Activated CD8-positive, alpha-beta memory T cell treated with anti-CD3 and anti-CD28 coated beads, Interleukin-2, amount 50 U/mL, for 24 hours (primary cell): Measurements from ENCODE around the gene PSD.
A peak's percentile ranks its signal among the peaks of the same experiment; 100 is the strongest.

Source experiments
- DNase-seq: peaks from one replicate; pipeline ENCODE4 v3.0.0-alpha.2; 2020; ENCODE audit errors: extremely low read depth

Gene PSD

GRCh38 chr10:102444851-102445250 is 26.3 kb upstream of the PSD start:
- DNase-seq = no peak

DNA sequence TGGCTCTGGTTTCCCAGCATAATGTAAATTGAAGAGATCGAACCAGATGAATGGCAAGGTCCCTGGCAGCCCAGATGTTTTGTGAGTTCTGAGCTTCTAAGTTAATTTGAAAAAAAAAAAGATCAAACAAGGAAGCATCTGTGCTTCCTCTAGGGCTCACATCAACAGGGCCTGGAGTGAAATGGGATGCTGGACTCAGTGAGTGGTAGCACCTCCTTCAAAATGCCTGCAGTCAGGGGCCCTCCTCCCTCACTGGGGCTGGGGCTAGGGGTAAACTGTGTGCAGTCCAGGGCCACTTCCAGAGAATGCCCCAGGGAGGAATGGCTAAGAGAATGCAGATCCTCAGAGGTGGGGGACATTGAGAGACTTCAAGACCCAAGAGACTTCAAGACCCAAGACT is 19.8 kb upstream of the PSD start:
- DNase-seq = no peak

DNA sequence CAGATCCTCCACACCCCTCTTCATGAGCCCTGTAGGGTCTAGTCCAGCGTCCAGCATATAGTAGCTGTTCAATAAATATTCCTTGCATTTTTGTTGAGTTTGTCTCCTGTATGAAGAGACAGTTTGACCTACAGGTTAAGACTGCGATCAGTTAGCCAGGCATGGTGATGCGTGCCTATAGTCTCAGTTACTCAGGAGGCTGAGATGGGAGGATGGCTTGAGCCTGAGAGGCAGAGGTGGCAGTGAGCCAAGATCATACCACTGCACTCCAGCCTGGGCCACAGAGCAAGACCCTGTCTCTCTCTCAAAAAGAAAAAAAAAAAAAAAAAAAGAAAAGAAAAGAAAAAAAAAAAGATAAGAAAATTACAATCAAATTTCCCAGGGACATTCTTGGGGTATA is 18.9 kb upstream of the PSD start:
- DNase-seq = no peak

- no peak for DNase-seq
These were observed 17.7 kb upstream of the PSD start for GRCh38 chr10:102436312-102436711.

- DNase-seq = no peak
These were observed 17.1 kb upstream of the PSD start for GRCh38 chr10:102435529-102436233.

GRCh38 chr10:102435133-102435497 is 16.5 kb upstream of the PSD start:
- DNase-seq = no peak

- DNase-seq = no peak
These were observed 16.0 kb upstream of the PSD start for GRCh38 chr10:102434394-102435132.

DNA sequence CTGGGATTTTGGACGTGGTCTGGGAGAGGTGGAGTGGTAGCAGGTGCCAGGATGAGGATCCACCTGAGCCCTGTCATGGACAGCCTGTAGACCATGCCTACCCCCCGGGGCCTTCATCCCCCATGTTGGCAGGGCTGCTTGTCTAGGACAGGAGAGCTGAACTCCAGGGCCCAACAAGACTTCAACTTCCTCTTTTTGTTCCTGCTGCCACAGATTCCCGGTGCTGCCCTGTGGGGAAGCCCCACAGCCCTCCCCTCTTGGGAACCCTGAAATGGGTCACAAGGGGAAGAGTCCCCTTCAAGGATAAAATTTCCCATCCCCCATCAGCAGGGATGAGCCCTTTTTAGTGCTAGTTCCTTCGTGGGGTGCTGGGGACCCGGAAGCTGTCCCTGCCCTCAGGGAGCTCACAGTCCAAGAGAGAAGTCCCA is 15.0 kb upstream of the PSD start:
- DNase-seq = no peak

- peak; percentile 90 for DNase-seq
These were observed 13.8 kb upstream of the PSD start, which contains the start of gene CUEDC2 for GRCh38 chr10:102432162-102432950. CUEDC2 (minus strand) TSS chr10:102432574; CDS start chr10:102425188, 7,386 bp downstream.

GRCh38 chr10:102431452-102432124 is 13.0 kb upstream of the PSD start:
- no peak for DNase-seq

DNA sequence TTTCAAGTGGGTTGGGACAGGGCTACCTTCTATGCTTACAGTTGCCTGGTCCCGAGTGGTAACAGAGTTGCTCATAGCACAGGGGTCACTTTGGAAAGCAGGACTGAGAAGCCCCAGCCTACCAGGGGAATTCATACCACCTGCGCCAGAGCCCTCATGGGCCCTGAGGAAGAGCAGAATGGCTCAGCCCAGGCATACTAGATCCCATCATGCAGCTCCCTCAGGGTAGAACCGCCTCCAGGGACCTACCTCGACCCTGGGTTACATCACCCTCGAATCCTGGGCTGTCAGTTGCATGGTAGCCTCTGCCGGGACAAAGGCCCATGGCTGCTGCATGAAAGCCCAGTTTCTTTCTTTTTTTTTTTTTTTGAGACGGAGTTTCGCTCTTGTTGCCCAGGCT is 10.9 kb upstream of the PSD start:
- DNase-seq = no peak

GRCh38 chr10:102426803-102427287 is 8.3 kb upstream of the PSD start:
- DNase-seq = no peak

DNA sequence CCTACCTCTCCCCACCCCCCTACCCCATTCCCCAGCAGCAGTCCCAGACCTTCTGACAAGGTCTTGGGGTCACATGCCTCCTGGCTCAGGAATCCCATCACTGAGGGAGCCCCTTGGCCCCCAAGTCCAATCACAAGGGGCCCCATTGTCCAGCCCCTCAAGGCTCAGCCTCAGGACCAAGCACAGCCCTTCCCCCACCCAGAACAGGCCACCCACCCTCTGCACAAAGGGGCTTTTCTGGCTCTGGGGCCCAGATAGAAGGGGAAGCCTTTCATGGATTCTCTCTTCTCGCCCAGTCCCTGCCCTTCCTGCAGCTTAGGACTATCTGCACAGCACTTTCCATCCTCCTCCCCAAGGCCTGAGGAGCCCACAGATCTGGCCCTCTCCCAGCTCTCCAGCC is 6.9 kb upstream of the PSD start:
- DNase-seq = no peak

- no peak for DNase-seq
These were observed 6.3 kb upstream of the PSD start for GRCh38 chr10:102424916-102425315.

DNA sequence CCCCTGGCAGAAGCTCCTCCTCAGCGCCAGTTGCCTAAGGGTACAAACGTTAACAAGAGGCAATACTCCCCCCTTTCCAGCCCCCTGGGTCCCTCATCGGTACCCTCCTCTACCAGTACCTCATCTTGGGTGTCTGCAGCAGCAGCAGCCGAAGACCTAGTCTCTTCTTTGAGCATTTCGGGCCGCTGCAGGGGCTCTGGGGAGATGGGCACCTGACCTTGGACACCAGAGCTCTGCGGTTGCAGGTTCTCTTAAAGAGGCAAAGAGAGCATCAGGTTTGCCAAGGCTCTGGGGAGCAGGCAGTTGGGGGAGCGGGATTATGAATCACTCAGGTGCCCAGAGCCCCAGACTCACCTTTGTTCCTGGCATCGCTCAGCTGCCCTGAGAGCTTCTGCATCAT is 5.6 kb upstream of the PSD start:
- no peak for DNase-seq

DNA sequence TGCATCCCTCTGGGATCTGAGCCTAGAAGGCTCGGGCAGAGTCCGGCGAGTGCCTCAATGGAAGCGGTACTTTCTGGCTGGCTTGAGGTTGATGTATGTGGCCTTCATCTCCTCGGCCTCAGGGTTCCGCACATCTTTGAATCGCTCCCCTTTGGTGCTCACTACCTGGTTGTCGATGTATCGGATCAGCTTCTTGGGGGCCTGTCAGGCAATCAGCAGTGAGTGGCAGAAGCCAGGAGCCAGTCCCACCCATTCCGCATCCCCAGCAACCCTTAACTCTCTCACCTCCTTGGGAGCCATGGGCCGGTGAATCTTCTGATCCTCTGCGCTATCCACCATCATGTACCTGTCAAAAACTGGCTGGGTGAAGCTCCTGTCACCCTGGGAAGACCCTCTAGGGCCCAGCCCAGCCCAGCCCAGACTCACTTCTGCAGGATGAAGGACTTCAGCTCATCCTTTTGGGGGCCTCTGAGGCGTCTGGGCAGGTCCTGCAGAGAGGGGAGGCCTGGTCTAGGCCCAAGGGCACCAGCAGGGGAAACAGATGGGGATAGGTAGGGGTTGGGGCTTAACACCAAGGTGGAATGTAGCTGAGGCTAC is 4.9 kb upstream of the PSD start:
- DNase-seq = no peak

GRCh38 chr10:102422545-102423129 is 4.1 kb upstream of the PSD start:
- no peak for DNase-seq

DNA sequence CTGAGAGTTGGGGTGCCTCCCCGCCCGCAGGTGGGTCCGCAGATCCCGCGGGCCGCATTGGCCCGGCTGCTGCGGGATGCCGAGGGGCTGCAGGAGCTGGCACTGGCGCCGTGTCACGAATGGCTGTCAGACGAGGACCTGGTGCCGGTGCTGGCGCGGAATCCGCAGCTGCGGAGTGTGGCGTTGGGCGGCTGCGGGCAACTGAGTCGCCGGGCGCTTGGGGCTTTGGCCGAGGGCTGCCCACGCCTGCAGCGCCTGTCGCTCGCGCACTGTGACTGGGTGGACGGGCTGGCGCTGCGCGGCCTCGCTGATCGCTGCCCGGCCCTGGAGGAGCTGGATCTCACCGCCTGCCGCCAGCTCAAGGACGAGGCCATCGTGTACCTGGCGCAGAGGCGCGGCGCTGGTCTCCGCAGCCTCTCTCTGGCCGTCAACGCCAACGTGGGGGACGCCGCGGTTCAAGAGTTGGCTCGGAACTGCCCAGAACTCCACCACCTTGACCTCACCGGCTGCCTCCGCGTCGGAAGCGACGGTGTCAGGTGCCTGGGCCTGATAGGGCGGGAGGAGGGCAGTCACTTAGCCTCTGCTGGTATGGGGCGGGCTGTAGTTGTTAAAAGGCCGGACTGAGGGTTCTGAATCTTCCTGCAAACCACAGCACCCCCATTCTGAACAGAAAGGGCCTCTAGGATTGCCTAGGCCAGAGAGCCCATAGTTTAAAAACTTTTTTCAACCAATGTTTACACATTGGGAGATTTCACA is 3.4 kb upstream of the PSD start:
- DNase-seq = no peak

DNA sequence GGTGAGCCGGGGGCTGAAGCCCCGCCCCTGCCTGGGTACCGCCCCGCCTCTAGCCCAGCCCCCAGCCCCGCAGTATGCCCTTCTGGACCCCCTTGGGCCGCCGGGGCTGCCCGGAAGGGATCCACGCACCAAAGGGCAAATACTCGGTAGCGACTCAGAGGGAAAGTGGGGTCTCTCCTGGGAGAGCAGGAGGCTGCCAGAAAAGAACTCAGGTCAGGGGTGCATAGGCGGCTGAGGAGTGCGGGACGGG is 2.8 kb upstream of the PSD start:
- no peak for DNase-seq

DNA sequence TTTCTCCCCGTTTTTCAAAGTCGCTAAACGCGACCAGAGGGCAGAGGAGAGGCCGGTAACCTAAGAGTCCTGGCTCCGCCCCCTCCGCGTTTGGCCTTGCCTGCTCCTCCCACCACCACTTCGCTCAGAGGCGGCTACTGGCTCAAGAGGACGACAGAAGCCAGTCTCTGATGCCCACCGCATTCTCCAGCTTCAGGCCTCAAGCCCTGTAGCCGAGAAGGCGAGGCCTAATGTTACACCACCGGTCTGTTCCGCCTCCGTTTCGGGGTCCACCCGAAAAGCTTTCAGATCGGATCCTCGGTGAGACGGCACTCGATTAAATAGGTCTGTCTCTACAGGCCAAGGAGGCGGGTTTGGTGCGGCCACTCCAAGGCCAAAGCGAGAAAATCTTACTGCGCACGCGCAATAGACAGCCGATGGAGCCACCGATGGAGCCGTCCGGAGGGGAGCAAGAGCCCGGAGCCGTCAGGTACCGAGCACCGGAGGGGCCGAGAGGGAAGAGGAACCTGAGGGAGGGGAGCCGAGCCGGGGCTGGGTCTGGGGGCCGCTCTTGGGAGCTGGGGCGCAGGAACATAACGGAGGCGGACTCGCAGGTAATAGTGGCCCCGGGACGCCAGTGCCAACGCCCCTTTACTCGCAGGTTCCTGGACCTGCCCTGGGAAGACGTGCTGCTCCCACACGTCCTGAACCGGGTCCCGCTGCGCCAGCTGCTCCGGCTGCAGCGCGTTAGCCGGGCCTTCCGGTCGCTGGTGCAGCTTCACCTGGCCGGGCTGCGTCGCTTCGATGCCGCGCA is 2.3 kb upstream of the PSD start, which contains the start of gene FBXL15:
FBXL15 (plus strand) TSS at position 123 of the 793 bp plus-strand sequence; CDS start at position 417, 294 bp downstream.
- peak; percentile 97 for DNase-seq
